Heart left ventricle (tissue), 16 donors: ENCODE results near the gene UMODL1. TPM values are rescaled to one million over a fixed set of nuclear protein-coding genes. Genes with fewer than 3 reads are reported as not detected.

ENCODE experiments used
- ATAC-seq, 4 donors: fragments of 200-7000 bp; cut with Tn5 transposase; one replicate each; pipeline ENCODE4 v1.9.1; 2020 to 2022; ENCODE audit warnings: moderate library complexity in 4 of 4, mild to moderate bottlenecking in 3 of 4, moderate number of reproducible peaks in 1 of 4
- DNase-seq, 5 donors: peaks; one replicate each; pipeline ENCODE4 v3.0.0-alpha.2; 2020
- H3K27ac ChIP-seq, 12 donors: fragments of 200-600 bp; sonication (generic) in 4 of 12; one replicate each; pipeline versions ENCODE4 v1.5.0 to v1.8.0; 2016 to 2022; ENCODE audit warnings: mild to moderate bottlenecking in 2 of 12
- H3K27me3 ChIP-seq, 9 donors: fragments of 200-600 bp; sonication (generic) in 2 of 9; one replicate each; pipeline versions ENCODE4 v1.5.1 to v1.8.0; 2016 to 2022; ENCODE audit warnings: mild to moderate bottlenecking in 3 of 9
- H3K36me3 ChIP-seq, 9 donors: fragments of 200-600 bp; sonication (generic) in 2 of 9; one replicate each; pipeline versions ENCODE4 v1.5.0 to v1.8.0; 2018 to 2022; ENCODE audit warnings: mild to moderate bottlenecking in 2 of 9
- H3K4me1 ChIP-seq, 12 donors: fragments of 200-600 bp; sonication (generic) in 4 of 12; one replicate each; pipeline versions ENCODE4 v1.5.0 to v1.8.0; 2016 to 2022; ENCODE audit warnings: mild to moderate bottlenecking in 3 of 12
- H3K4me3 ChIP-seq, 12 donors: fragments of 200-600 bp; sonication (generic) in 4 of 12; one replicate each; pipeline versions ENCODE4 v1.5.0 to v1.8.0; 2017 to 2022; ENCODE audit warnings: mild to moderate bottlenecking in 9 of 12, moderate library complexity in 4 of 12
- H3K9me3 ChIP-seq, 12 donors: fragments of 200-600 bp; sonication (generic) in 4 of 12; one replicate each; pipeline versions ENCODE4 v1.5.0 to v1.8.0; 2016 to 2022; ENCODE audit warnings: mild to moderate bottlenecking in 1 of 12
- CTCF ChIP-seq, 12 donors: fragments of 200-600 bp; sonication (generic) in 4 of 12; IDR thresholded peaks; one replicate each; pipeline versions ENCODE4 v1.5.0 to v1.8.0; 2018 to 2022; ENCODE audit warnings: antibody characterized with exemption in 12 of 12, mild to moderate bottlenecking in 5 of 12
- POLR2A ChIP-seq, 2 donors: fragments of 450-650 bp; IDR thresholded peaks; one replicate each; pipeline ENCODE4 v1.6.1; 2017; ENCODE audit warnings: antibody characterized with exemption in 2 of 2, mild to moderate bottlenecking in 2 of 2, moderate library complexity in 2 of 2
- WGBS, 4 donors: extraction: QIAGEN DNeasy Blood & Tissue Kit in 2 of 4; methylation state at CpG; one replicate each; pipeline versions ENCODE4 v1.1.5 to v1.1.7; 2013 to 2018; 5-methylcytosine and 5-hydroxymethylcytosine counted together
- intact Hi-C, 10 donors: fragments of 100-400 bp; cut with DNase I; formaldehyde crosslinking; loops; one replicate each; pipeline versions ENCODE4 v1.11.1 to v1.14.2; 2022
- polyA plus RNA-seq, 2 donors: library from polyadenylated mRNA; stranded (reverse); fragments of 200-250 nt; gene quantifications; one replicate each; pipeline ENCODE4 v1.2.3, GENCODE V29; 2013
- total RNA-seq, 9 donors: library from RNA; depleted of rRNA in 2 of 9; stranded (reverse); fragments of >200 nt in 2 of 9; fragmentation: NEBNext Ultra II Directional in 3 of 9; extraction: Animal tissue kit (Norgen Biotek cat#: 25700) in 3 of 9; gene quantifications; one replicate each; pipeline versions ENCODE4 v1.1.0 to v1.2.4, GENCODE V29; 2016 to 2023
- donor health status: ischemic (EF 13 %, LVEDD 7.1; RV severe dilation, severe dysfunction).
- donor health status: healthy with polysubstance abuse.
- donor health status: DM: no; HTN: yes; CAD: no.
- donor health status: DM: no; HTN: no; CAD: no.
- donor health status: ischemic (EF 25% LVEDD 6.9; RV normal size, moderate dysfunction).
- donor health status: ischemic (EF 25% LVEDD 5.7; RV mildly dilated, moderate dysfunction).
- donor health status: healthy.
- donor health status: DM: yes; HTN: yes; CAD: no.
- donor health status: ischemic (EF 35%, LVEDD 5.7; RV mildly dilated, moderate dysfunction).
- donor health status: nonischemic (EF 11% LVEDD 7.7; RV severe dilation, severe dysfunction).
- donor health status: DM: yes; HTN: yes; CAD: no.
- donor health status: PGD.
- donor health status: ischemic (EF 29% LVEDD 5.4; RV normal size, mild dysfunction).
- donor health status: nonischemic (EF 23%, LVEDD 6.1; RV moderate dilation, normal function).

Gene UMODL1
- total and polyA plus RNA-seq, 11 donors = 0.07 to 0.19 TPM; not detected in 9

GRCh38 chr21:42187976-42188653 is 117.0 kb downstream of the UMODL1 start:
- intact Hi-C loops = loop anchor here in 2 of 10 donors (1.0 to 10.0 kb wide), 2 partner anchors 32 to 47 kb away; no protein-coding TSS in a partner anchor
- DNase-seq = peak in 4 of 5 donors; percentile 44 to 60 (median 56)
- ATAC-seq = peak; percentile 55 to 91 (median 77)
- H3K27me3 ChIP-seq = no peaks in the 10 kb centered on the region
- no peaks in the 10 kb centered on the region for H3K9me3 ChIP-seq
- H3K36me3 ChIP-seq = no peaks in the 10 kb centered on the region
- TF ChIP-seq CTCF (IDR thresholded peaks at IDR 0.05) (no peak), POLR2A (IDR thresholded peaks at IDR 0.05) (no peak)
- H3K4me3 ChIP-seq = peak overlapping the region in 1 of 12 donors; percentile 9
- 57 to 62% (median 58%) methylated on average over 7 to 8 of the region's 8 CpGs for WGBS, 4 donors
- peak overlapping the region in 11 of 12 donors; percentile 2 to 93 (median 57) for H3K27ac ChIP-seq
- H3K4me1 ChIP-seq = peaks cover 0 to 65% (median 5%) of the 10 kb centered on the region in 12 donors

- H3K36me3 ChIP-seq = no peaks in the 10 kb centered on the region
- H3K4me3 ChIP-seq = peak overlapping the region in 1 of 12 donors; percentile 9
- no peaks in the 10 kb centered on the region for H3K9me3 ChIP-seq
- ATAC-seq (no peak), DNase-seq (no peak)
- peaks cover 0 to 2% (median 0%) of the 10 kb centered on the region in 9 donors for H3K27me3 ChIP-seq
- H3K4me1 ChIP-seq = peaks cover 0 to 65% (median 5%) of the 10 kb centered on the region in 12 donors
- 80 to 90% (median 87%) methylated on average over 4 of the region's 4 CpGs for WGBS, 4 donors
- peak overlapping the region in 10 of 12 donors; percentile 2 to 93 (median 60) for H3K27ac ChIP-seq
- intact Hi-C loops = loop anchor here in 2 of 10 donors (1.0 to 10.0 kb wide), 2 partner anchors 32 to 46 kb away; no protein-coding TSS in a partner anchor
- TF ChIP-seq POLR2A (IDR thresholded peaks at IDR 0.05) (no peak), CTCF (IDR thresholded peaks at IDR 0.05) (no peak)
Measured at GRCh38 chr21:42188663-42189062, 117.5 kb downstream of the UMODL1 start.

- ATAC-seq (no peak), DNase-seq (no peak)
Measured at GRCh38 chr21:42189431-42189830, 118.3 kb downstream of the UMODL1 start.

More at GRCh38 chr21:42189431-42189830, 118.3 kb downstream of the UMODL1 start:
- no peak for TF ChIP-seq POLR2A (IDR thresholded peaks at IDR 0.05)
- no peak for TF ChIP-seq CTCF (IDR thresholded peaks at IDR 0.05)
- H3K36me3 ChIP-seq = no peaks in the 10 kb centered on the region
- H3K27ac ChIP-seq = peak overlapping the region in 1 of 12 donors; percentile 7
- H3K4me3 ChIP-seq = no peak overlapping the region
- 42 to 93% (median 89%) methylated on average over 1 of the region's 1 CpG for WGBS, 4 donors
- H3K9me3 ChIP-seq = no peaks in the 10 kb centered on the region
- H3K27me3 ChIP-seq = peaks cover 0 to 3% (median 0%) of the 10 kb centered on the region in 9 donors
- intact Hi-C loops = loop anchor here in 1 of 10 donors (10.0 kb wide), 1 partner anchor 45 kb away; no protein-coding TSS in a partner anchor
- peaks cover 0 to 65% (median 5%) of the 10 kb centered on the region in 12 donors for H3K4me1 ChIP-seq
